Glomerular endothelial cell (primary cell): ENCODE results near the gene ETV6. TPM values are rescaled to one million over a fixed set of nuclear protein-coding genes. Genes with fewer than 3 reads are reported as not detected.
"Not testable (repeated sequence)": the region's sequence is repeated elsewhere in the genome, so short reads cannot be mapped to it uniquely, and the experiment has no call there.

Experiments
- DNase-seq: peaks from one replicate; pipeline ENCODE4 v3.0.0-alpha.2; 2011; ENCODE audit warnings: low read depth, low spot score; ENCODE audit errors: extremely low read depth
- total RNA-seq: library from RNA; depleted of rRNA; stranded (reverse); fragments of >200 nt; gene quantifications from 2 replicates; pipeline ENCODE4 v1.2.3, GENCODE V29; 2015

The ETV6 gene
- total RNA-seq, 1 donor from 2014 or later = 27.9 TPM

DNA sequence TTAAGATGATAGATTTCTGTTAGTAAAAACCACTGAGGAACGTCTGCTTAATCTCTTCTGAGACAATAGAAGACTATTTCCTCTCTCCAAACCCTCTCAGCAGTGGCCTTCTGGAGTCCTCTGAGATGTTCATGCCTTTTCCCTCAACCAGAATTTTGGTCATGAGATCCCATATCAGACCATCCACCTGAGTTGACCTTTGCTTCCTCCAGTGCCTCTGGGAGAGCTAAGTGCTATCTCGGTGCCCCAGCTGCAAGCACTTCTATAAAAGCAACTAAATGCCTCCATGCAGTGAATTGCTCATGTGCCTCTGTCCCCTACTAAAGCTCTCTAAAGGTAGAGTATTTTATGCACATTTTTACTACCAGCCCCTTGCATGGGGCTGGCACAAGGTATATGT is 248.4 kb downstream of the ETV6 start:
- DNase-seq = no peak

DNA sequence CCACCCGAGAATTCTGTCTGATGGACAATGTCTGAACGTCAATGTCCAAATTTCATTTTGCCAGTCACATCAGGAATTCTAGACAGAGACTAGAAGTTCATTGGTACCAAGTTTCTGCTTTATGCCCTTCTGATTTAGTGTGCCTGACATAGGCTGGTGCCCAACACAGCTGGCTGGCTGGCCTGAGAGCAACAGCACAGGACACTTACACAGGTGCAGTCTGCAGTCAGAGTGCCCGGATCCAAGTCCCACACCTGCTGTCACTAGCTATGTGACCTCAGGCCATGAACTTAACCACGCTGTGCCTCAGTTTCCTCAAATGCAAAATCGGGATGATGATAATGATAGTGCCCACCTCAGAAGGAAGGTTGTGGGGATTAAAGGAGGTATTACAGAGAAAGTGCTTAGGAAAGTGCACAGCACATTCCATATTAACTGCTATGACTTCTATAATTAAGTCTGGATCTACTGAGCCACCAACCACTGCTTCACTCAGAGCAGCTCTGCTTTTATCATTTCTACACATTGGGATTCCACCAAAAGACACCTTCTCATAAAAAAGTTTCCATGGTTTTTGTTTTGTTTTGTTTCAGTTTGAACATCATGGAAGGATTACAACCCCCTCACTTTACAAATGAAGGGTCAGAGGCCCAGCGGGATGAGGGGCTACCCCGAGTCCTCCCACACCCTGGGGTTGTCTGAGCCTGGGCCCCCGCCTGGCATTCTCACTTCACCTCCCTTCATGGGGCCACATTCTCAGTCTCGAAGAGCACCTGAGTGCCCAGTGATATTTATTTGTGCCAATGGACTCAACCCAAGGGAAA is 252.4 kb downstream of the ETV6 start:
- DNase-seq = no peak

DNA sequence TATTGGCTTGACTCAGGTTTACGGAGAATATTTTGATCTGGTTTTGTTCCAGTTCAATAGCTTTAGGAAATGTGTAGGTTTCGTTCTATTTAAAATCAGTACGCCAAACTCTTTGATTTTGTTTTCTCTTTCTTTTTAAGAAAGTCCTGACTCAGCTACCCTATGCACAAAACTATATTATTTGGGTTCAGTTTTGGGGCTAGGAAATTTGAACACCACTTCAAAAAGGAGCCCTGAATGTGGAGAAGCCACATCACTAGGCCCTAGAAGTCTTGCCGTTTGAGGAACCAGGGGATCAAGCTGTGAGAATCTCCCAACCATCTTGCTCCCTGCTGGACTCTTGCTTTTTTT is 253.0 kb downstream of the ETV6 start:
- DNase-seq = no peak

DNA sequence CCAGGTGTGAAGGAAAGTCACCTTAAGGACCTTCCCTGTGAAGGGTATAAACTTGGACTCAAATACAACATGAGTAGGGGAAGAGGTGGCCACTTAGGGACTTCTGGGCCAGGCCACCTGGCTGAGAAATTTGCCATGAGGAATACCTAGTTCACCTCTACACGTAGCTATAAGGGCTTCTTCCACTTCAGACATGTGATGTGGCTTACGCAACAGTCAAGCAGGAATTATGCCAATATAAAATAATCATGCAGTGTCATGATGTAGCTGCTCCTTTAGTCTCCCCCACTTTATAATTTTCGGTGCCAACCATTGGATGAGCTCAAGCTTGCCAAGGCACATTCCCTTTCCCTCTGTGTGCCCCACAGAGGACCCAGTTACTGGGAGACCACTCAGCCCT is 254.7 kb downstream of the ETV6 start:
- no peak for DNase-seq

DNA sequence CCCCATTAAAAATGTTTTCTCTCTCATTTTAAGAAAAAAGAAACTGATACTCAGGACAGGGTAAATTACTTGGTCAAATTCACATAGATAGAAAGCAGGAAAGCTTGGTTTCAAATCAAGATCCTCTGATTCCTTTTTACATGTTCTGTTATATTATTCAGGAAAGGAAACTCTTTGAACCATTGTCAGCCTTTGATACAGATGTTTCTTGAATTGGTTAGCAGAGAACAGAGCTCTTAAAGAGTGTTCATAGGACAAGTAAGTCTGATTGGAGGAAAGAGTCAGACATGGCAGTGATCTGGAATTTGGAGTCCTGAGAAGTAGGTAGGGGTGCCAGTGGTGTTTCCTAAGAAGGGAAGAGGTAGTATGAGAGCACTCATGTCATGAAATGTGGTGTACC is 256.1 kb downstream of the ETV6 start:
- DNase-seq = no peak

DNA sequence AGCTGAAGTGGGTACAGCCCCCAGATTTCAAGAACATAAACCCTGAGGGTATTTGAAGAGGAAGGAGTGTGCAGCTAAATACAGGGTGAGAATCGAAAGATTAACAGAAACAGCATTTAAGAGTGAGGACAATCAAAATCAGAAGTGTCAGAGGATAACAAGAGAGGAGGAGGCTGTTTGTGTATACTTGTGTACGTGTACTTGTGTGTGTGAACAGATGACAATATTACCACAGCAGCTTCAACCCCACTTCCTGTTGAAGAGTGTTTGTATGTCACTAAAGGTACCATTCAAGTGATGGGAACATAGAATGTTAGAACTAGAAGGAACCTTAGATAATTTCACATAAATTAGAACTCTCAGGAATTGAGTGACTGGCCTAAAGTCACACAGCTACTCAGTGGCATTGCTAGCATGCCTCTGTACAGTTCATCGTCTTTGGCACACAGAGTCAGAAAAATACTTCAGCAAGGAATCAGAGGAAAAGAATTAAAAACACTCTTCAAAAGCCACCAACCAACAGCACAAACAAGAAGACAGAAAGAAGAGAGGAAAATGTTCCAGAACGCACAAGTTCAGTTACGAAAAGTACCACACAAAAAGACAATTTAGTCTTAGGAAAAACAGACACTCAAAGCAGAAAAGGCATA is 256.9 kb downstream of the ETV6 start:
- DNase-seq = no peak

DNA sequence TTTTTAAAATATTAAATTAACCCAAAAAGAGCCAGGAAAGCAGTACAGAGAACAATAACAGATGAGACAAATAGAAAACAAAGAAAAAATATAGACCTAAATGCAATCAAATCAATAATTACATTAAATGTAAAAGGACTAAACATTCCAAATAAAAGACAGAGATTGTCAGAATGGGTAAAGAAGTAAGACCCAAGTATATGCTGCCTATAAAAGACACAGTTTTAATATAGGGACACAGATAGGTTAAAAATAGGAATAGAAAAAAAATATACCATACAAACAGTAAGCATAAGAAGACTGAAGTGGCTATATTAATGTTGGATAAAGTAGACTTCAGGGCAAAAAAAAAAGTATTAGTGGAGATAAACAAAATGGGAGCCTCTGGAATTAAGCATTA is 258.2 kb downstream of the ETV6 start:
- DNase-seq = no peak

DNA sequence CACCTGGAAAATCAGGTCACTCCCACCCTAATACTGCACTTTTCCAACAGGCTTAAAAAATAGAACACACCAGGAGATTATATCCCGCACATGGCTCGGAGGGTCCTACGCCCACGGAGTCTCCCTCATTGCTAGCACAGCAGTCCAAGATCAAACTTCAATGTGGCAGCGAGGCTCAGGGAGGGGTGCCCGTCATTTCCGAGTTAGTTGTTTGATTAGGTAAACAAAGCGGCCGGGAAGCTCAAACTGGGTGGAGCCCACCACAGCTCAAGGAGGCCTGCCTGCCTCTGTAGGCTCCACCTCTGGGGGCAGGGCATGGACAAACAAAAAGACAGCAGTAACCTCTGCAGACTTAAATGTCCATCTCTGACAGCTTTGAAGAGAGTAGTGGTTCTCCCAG is 259.9 kb downstream of the ETV6 start:
- not testable (repeated sequence) for DNase-seq

DNA sequence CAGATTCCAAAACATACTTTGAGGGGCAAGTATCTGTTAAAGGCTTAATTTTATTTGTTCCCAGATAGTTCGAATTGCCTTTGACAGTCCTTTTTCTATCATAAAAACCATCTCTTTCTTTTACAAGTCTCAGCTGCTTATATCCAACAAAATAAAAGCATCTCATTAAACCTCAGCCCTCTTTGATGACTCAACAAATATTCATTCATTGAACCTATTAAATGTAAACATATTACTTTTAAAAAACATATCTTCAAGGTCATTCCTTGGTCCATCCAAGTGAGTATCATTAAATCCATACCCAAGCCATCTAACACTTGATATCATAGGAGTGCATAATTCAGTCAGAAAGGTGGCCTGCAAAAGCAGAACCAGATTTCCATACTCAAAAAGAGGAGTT is 266.6 kb downstream of the ETV6 start:
- DNase-seq = no peak

DNA sequence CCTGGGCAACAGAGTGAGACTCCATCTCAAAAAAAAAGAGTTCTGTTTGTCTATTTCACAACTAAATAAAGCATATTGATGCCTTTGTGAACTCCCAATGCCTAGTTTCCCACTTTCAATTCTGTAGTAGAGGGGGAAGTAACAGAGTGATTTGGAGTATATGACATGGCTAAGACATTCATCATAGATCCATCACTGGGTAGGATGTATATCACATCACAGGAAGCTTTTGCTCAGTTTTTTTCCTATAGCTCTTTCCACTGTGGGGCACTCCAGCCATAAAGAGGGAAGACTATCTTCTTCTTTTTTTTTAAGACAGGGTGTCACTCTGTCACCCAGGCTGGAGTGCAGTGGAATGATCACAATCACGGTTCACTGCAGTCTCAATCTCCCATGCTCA is 267.3 kb downstream of the ETV6 start:
- DNase-seq = no peak

DNA sequence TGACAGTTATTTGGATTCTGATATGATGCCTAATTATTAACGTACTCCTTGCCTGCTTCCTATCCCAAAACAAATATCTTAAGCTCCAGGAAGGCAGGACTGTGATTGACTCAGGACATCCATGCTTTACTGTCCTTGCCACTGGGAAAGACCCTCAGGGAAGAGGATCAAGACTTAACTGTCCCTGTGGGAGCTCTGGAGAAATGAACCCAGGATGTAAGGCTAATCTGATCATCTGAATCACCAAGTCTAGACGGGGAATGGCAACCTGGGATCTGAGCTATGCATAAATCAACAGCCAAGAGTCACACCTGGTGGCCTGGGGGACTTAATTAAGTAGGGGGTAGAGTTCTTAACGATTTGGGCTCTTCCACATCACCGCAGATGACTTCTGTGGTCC is 268.0 kb downstream of the ETV6 start:
- DNase-seq = no peak

DNA sequence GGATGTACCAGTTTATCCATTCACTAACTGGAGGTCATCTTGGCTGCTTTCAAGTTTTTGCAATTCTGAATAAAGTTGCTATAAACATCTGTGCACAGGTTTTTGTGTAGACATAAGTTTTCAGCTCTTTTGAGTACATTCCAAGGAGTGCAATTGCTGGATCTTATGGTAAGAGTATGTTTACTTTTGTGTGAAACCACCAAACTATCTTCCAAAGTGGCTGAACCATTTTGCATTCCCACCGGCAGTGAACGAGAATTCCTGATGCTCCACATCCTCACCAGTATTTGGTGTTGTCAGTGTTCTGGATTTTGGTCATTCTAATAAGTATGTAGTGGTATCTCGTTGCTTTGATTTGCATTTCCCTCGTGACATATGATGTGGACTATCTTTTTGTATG is 270.8 kb downstream of the ETV6 start:
- DNase-seq = no peak

DNA sequence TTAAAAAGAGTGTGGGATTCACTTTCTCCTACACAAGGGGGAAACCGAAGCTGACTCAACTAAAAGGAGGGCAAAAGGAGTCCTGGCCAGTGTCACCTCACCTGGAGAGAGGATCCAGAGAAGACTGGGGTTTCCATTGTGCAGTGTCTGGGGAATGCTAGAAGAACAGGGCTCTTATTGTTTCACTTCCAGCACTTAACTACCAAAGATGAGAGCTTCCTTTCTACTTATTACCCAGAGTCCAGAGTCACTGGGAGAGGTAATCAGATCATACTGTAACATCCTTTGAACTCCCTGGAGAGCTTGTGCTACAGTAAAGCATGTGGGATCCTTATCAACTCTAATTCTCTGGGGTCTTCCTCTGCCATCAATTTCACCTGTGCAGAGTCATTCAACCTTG is 272.9 kb downstream of the ETV6 start:
- DNase-seq = no peak

DNA sequence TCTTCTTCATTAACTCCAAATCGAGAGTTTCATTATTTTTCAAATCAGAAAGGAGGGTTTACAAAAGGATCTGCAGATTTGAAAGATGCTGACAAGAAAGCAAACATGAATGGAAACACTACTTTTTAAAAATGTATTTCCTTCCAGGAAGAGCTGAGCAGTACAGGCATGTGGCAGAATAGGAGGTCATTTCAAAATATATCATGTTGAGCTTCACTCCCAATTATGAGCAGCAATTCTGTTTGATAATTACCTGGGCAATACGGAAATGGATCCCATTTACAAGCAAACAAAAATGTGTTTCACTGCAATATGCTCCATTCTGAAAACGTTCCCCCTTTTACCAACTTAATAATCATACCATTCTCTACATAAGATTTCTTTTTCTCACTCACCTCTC is 273.6 kb downstream of the ETV6 start:
- DNase-seq = no peak

DNA sequence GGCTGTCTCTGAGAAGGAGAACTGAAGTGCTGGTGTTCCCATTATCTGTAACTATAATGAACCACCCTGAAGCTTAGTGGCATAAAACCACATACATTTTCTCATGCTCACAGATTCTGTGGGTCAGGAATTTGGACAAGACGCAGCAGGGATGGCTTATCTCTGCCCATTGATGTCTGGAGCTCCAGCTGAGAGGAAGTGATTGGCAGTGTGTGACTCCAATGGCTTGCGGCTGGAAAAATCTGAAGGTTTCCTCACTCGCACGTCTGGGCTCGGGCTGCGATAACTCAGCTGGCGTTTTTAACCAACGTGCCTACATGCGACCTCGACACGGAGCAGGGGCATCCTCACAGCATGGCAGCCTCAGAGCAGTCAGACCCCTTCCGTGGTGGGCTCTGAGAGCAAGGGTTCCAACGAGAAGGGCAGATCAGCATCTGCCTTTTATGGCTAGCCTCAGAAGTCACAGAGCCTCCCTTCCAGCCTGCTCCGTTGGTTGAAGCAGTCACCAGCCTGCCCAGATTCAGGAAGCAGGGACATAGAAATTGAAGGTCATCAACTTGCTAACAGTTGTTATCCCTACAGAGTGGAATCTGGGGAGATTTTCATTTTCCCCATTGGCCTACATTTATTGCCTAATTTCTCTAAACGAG is 277.9 kb downstream of the ETV6 start:
- no peak for DNase-seq

DNA sequence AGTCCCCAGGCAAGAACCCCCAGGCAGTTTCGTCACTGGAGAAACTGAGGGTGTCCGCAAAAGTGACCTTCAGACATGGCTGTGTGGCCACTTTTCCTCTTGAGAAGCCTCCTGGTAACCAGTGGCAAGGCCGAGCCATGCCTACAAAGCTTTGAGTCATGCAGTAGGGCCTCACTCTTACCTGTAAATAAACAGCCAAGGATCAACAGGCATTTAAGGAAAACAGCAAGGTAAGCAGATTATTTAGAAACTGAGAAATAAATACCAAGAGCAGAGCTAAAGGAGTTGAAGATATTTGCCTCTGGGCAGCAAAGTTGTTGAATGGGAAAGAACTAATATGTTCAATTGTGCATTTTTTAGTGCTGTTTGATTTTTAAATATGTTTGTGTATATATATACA is 280.2 kb downstream of the ETV6 start:
- no peak for DNase-seq

DNA sequence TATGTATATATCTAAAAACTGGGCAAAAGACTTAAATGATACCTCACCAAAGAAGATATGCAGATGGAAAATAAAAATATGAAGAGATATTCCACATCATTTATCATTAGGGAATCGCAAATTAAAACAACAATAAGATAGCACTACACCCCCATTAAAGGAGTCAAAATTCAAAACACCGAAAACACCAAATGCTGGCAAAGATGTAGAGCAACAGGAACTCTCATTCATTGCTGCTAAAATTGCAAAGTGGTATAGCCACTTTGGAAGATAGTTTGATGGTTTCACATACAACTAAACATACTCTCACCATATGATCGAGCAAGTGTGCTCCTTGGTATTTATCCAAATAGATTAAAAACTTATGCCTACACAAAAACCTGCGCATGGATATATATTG is 289.7 kb downstream of the ETV6 start:
- no peak for DNase-seq

DNA sequence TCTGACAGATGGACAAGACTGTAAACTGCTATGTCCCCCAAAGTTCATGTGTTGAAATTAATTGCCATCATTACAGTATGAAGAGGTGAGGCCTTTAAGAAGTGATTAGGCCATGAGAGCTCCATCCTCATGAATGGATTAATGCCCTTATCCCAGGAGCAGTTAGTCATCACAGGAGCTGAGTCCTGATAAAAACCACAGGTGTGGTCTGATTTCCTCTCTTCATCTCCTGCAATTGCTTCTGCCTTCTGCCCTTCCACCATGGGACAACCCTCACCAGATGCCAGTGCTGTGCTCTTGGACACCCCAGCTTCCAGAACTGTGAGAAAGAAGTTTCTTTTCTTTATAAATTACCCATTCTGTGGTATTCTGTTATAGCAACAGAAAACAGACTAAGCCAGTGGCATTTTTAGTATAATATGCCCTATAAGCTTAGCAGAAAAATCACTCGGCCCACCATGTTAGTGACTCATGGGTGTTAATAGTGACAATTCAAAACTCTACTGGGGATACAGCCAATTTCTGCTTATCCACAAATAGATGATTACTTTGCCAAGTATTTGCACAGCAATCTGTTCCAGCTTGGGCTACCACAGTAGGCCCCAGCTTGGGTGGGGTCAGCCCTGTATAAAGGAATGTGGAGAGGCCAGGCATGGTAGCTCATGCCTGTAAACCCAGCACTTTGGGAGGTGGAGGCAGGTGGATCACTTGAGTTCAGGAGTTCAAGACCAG is 292.3 kb downstream of the ETV6 start:
- DNase-seq = no peak

DNA sequence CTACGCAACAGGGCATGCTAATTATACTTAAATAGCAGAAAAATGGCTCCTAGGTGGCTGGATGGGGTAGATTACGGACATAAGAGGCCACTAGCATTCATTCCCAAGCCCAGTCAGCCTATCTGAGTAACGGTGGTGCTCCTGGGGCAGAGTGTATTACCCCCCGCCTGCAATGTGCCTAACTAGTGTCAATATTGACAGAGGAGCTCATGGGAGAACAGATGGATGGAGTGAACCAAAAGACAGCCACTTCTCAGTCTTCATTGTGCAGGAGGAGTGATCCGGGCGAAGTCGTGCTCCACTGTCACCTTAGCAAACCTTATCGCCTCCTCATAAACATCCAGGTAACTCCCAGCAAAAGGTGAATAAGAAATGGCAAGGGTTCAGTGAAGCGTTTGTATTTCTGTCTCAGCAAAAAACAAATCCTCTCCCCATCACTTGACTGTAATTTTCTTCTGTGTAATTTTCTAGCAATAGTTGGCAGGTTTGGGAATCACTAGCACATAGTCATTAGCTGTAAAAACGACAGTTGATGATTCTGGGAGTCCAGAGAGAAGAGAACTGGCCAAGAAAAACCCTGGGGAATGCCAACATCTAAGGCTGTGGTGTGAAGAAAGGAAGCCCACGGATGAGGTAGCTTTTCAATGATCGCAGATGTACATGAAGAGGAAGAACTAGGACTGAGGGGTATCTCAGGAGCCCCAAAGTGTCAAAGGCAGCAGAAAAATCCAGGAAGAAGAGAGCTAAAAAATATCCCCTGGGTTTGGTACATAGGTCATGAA is 294.6 kb downstream of the ETV6 start:
- DNase-seq = no peak
